D341Med (cell line): ENCODE data around the gene HOXA4.

ENCODE experiments used
- DNase-seq: peaks from one replicate; pipeline ENCODE4 v3.0.0; 2012; ENCODE audit warnings: low spot score

Gene HOXA4

GRCh38 chr7:27116962-27117886 lies 13.3 kb downstream of the HOXA4 start:
- DNase-seq = no peak

- DNase-seq = no peak
Measured at GRCh38 chr7:27116031-27116961, 14.3 kb downstream of the HOXA4 start.

- no peak for DNase-seq
Measured at GRCh38 chr7:27115221-27116026, 15.1 kb downstream of the HOXA4 start.

- no peak for DNase-seq
Measured at GRCh38 chr7:27114881-27115220, 15.7 kb downstream of the HOXA4 start.

GRCh38 chr7:27113991-27114769 lies 16.4 kb downstream of the HOXA4 start:
- DNase-seq = no peak

- DNase-seq = no peak
Measured at GRCh38 chr7:27112955-27113949, 17.3 kb downstream of the HOXA4 start.

- DNase-seq = no peak
Measured at GRCh38 chr7:27112361-27112760, 18.2 kb downstream of the HOXA4 start.

GRCh38 chr7:27111751-27112277 lies 18.7 kb downstream of the HOXA4 start:
- DNase-seq = no peak

GRCh38 chr7:27111042-27111750 lies 19.4 kb downstream of the HOXA4 start:
- no peak for DNase-seq

GRCh38 chr7:27110186-27111031 lies 20.1 kb downstream of the HOXA4 start:
- DNase-seq = no peak

GRCh38 chr7:27109466-27110185 lies 20.9 kb downstream of the HOXA4 start:
- no peak for DNase-seq

GRCh38 chr7:27108390-27109127 lies 22.0 kb downstream of the HOXA4 start:
- DNase-seq = no peak

- no peak for DNase-seq
Measured at GRCh38 chr7:27107391-27108381, 22.9 kb downstream of the HOXA4 start.

GRCh38 chr7:27106901-27107240 lies 23.7 kb downstream of the HOXA4 start:
- DNase-seq = no peak

- peak; percentile 59 for DNase-seq
Measured at GRCh38 chr7:27106181-27106900, 24.2 kb downstream of the HOXA4 start.
